ENCODE data around the gene UAP1L1.

DNA sequence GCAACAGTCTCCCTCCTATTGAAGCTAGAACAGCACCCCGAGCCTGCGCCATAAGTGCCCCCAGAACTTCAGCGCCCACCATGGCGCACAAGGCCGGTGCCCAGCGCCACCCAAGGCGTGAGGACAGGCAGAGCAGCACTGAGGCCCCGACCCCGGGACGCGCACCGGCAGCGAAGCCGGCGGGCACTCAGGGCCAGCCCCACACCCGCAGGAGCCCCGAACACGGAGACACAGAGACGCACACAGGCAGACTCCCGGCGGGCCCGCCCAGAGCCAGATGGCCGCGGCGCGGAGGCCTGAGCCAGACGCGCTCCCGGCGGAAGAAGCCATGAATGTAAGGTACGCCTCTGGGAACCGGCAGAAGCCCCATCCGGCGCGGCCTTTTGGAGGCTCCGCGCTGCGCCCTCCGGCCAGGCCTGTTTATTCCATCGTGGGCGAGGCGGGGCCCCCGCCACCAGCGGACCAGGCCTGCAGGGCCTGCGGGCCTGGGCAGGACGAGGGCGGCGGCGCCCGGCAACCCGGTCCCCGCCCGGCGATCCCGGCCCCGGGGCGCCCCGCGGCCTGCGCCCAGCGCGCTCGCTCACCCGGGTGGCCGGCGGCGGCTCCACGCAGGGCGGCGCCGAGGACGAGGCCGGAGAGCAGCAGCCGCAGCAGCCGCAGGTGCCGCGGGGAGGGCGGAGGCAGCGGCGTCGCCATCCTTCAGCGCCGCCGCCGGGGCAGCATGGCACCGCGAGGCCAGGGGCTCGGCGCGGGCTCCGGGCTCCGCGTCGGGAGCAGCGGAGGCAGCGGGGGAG, 31.8 kb upstream of the UAP1L1 start:
- no peak for TF ChIP-seq POLR2AphosphoS5 (IDR thresholded peaks at IDR 0.05)
- TF ChIP-seq, protein P1, sequence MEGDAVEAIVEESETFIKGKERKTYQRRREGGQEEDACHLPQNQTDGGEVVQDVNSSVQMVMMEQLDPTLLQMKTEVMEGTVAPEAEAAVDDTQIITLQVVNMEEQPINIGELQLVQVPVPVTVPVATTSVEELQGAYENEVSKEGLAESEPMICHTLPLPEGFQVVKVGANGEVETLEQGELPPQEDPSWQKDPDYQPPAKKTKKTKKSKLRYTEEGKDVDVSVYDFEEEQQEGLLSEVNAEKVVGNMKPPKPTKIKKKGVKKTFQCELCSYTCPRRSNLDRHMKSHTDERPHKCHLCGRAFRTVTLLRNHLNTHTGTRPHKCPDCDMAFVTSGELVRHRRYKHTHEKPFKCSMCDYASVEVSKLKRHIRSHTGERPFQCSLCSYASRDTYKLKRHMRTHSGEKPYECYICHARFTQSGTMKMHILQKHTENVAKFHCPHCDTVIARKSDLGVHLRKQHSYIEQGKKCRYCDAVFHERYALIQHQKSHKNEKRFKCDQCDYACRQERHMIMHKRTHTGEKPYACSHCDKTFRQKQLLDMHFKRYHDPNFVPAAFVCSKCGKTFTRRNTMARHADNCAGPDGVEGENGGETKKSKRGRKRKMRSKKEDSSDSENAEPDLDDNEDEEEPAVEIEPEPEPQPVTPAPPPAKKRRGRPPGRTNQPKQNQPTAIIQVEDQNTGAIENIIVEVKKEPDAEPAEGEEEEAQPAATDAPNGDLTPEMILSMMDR (IDR thresholded peaks at IDR 0.05 in 8 of 11, conservative IDR thresholded peaks at IDR 0.05 in 3 of 11): no peak

Data from spleen (tissue), 7 donors.